HG02678 (cell line): ENCODE data around the gene PTCD1.

ENCODE experiments used
- ATAC-seq: cut with Tn5 transposase; IDR thresholded peaks from one replicate; pipeline ENCODE4 v1.9.1; 2021; ENCODE audit warnings: mild to moderate bottlenecking, moderate library complexity; ENCODE audit not compliant: unreplicated experiment

Gene PTCD1

DNA sequence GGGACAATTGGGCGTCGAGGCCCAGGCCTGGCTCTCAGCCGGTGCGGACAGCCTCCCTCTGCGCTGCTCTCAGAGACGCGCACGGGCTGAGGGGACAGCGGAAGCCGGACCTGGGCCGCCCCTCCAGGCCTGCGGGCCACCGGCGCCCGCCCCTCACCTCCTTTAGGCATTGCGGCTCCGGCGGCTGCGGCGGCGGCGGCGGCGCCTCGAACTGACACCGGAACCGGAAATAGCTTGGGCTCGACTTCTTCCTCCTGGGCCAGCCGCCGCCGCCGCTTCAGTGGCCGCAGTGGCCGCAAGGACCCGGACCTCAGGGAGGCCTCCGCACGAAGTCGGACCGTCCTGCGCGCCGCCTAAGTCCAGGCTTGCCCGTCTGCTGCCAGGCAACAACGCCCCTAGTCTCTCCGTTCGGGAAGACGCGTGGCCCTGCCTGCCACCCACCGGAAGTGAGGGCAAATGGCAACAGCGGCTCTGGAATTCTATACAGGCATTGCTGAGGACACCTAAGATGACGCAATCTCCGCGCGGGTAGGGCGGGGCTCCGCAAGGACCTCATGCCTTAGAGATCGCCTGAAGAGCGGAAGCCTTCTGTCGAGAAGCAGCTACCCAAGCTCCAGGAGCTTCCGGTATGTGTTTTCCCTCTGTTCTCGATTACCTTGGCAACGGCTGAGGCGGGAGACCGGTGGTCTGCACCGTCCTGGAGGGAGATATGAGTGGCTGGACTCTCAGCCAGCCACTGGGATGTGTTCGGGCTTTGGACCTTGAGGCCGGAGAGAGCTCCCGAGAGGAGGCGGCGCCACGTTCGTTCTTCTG lies 30.0 kb downstream of the PTCD1 start, which contains the start of the genes BUD31 and PDAP1:
TSS of gene BUD31 (plus strand) at position 591 of the 813 bp plus-strand sequence. CDS start 2,124 bp downstream, outside the sequence.
TSS of gene PDAP1 (minus strand) at position 219 of the 813 bp plus-strand sequence. CDS start at position 170, 49 bp downstream.
- peak; percentile 75 for ATAC-seq

- ATAC-seq, result peak; percentile 1
Observed at GRCh38 chr7:99407872-99408378, 30.7 kb downstream of the PTCD1 start.

- no peak for ATAC-seq
Observed at GRCh38 chr7:99406557-99406956, 32.0 kb downstream of the PTCD1 start.

GRCh38 chr7:99404977-99405320 lies 33.6 kb downstream of the PTCD1 start:
- ATAC-seq, result no peak

DNA sequence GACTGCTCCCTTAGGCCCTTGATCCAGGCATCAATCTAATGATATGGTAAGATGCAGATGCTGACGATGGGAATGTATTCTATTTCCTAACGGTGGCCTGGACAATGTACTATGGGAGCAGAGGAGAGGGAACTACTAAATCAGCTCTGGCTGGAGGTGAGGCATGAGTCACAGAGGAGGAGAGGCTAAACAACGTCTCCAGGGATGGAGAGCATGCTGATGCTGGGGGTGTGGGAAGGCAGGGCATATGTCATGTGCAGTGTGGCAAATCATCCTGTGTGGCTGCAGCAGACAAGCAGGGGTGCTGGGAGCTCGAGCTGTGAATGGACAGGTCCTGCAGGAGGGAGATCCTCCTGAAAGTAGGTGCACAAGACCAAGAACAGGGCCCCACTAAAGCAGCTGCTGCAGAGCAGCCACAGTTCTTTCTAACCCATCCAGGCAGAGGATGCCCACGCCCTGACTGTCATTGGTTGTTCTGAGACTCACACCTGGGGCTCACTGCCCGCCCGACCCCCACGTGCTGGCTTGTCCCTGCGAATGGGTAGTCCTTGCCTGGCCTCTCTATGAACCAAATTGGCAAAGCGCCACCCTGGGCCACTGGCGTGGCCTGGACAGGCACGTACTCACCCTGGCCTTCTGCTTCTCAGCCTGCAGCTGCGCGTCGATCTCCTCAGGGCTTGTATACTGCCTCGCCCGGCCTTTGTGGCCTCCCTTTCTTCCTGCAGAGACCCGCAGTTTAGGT lies 34.2 kb downstream of the PTCD1 start:
- ATAC-seq, result no peak

GRCh38 chr7:99403764-99404163 lies 34.8 kb downstream of the PTCD1 start:
- ATAC-seq, result no peak

DNA sequence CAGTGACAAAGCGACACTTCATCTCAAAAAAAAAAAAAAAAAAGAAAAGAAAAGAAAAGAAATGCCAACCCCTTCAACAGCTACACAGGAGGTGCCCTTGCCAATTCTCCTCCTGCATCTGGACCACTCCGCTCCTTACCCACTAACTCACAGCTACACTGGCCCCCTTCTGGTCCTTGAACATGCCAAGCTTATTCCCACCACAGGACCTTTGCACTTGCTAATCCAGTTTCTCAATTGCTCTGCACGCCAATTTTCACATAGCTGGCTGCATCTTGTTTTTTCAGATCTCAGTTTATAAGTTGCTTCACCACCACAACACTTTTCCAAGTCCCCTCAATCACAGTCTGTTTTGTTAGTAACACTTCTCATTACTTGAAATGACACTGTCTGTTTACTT lies 35.7 kb downstream of the PTCD1 start:
- no peak for ATAC-seq

DNA sequence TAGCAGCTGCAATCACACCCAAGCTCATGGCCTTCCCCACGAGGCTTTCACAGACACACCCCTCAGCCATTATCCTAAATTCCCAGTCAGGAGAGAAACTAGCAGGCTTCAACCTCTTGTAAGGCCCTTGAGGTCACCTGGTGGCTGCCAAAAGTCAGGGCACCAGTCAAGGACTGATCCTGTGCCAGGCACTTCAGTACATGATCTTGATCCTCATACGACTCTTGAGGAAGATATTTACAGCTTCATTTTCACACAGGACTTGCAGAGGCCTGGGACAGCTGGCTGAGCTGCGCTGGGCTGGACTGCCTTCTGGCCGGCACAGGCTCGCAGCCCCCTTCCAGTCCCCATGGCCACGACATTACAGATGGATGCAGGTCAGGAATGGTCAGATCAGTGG lies 39.0 kb downstream of the PTCD1 start:
- ATAC-seq, result no peak

GRCh38 chr7:99398891-99399445 lies 39.6 kb downstream of the PTCD1 start:
- ATAC-seq, result no peak

DNA sequence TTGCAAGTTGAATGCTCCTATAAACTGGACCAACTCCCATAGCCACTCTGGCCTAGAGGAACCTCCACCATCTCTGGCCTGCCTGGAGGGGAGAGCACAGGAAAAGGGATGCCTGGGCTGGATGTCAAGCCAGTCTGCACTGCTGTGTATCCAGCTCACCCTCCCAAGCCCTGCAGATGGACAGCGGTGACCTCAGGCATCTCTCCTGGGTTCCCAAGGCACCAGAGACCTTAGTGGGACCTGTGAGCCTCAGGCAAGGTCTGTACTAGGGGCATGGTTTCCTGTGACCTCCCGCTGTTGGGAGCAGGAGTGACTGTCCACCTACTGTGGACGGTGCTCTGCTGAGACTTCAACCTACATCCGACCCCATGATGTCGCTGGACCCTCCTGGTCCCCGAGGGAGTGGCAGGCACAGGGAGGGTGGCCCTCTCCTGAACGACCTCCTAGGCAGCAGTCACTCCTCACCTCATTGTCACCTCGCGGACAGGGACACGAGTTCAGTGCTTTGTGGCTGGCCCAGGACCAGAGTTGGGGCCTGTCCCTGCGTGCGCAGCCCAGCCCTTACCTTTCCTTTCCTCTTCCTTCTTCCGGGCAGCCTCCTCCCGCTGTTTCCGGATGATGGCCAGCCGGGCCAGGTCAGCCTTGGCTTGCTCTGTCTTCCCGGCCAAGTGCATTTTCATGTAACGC lies 41.2 kb downstream of the PTCD1 start:
- ATAC-seq, result no peak

- ATAC-seq, result no peak
Observed at GRCh38 chr7:99396418-99397296, 41.9 kb downstream of the PTCD1 start.

GRCh38 chr7:99395616-99396327 lies 42.8 kb downstream of the PTCD1 start:
- no peak for ATAC-seq

GRCh38 chr7:99394188-99394502 lies 44.5 kb downstream of the PTCD1 start:
- no peak for ATAC-seq

- no peak for ATAC-seq
Observed at GRCh38 chr7:99393355-99394187, 45.0 kb downstream of the PTCD1 start.

DNA sequence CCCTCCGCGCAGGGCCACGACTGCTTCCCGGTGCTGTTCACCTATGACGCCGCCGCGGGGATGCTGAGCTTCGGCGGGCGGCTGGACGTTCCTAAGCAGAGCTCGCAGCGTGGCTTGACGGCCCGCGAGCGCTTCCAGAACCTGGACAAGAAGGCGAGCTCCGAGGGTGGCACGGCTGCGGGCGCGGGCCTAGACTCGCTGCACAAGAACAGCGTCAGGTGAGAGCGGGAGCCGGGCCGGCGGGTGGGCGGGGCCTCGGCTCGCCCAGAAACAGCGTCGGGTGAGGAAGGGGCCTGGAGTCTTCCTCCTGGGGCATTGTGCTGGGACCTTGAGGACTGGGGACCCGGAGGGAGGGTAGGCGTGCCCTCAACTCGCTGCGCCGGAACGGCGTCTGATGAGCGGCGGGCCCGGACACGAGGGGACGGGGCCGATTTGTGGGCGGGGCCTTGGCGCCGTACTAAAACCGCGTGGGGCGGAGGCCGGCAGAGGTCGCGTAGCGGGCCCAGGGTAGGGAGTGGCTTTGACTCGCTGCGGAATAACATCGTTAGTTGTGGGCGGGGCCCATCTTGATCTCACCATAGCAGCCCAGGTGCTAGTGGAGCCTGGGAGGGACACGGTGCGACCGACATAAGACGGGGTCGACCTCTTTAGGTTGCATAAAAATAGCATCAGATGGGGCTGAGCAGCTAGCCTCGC lies 45.8 kb downstream of the PTCD1 start:
- peak; percentile 57 for ATAC-seq

DNA sequence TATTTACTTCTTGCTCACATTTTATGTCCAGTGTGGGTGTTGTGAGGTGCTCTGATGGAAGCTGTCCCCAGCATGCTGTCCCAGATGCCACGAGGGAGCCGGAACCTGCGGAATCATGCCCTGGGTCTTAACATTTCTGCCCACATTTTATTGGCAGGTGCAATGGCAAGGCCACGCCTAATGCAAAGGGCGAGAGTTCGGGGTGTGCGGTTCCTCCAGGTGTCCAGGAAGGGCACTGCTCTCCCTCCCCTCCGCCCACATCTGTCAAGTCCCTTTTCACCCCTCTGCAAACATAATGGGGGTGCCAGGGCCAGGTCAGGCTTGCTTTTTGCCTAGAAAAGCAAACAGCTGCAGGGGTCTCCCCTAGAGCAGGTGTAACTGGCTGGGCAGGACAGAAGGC lies 46.6 kb downstream of the PTCD1 start:
- no peak for ATAC-seq

- ATAC-seq, result no peak
Observed at GRCh38 chr7:99390941-99391602, 47.5 kb downstream of the PTCD1 start.

DNA sequence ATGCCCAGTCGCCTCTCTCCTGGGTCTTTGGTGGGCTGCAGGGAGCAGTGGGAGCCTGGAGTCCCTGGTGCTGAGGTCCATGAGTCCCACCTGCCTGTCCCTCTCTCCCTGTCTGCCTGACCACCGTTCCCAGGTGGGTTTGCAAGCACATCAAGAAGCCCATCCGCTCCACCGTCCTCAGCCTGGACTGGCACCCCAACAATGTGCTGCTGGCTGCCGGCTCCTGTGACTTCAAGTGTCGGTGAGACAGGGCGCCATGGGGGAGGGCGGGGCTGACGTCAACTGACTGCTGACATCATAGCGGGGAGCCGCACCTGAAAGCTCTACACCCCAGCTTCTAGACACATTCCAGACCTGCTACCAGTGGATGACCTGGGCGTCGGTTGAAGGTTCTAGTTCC lies 48.8 kb downstream of the PTCD1 start:
- ATAC-seq, result no peak
